ENCODE data around the gene SHOX. TPM values are rescaled to one million over a fixed set of nuclear protein-coding genes. Genes with fewer than 3 reads are reported as not detected.
A peak's percentile ranks its signal among the peaks of the same experiment; 100 is the strongest.
"Not testable (repeated sequence)": the region's sequence is repeated elsewhere in the genome, so short reads cannot be mapped to it uniquely, and the experiment has no call there.

The SHOX gene
- total RNA-seq, 2 donors from 2014 or later = not detected

DNA sequence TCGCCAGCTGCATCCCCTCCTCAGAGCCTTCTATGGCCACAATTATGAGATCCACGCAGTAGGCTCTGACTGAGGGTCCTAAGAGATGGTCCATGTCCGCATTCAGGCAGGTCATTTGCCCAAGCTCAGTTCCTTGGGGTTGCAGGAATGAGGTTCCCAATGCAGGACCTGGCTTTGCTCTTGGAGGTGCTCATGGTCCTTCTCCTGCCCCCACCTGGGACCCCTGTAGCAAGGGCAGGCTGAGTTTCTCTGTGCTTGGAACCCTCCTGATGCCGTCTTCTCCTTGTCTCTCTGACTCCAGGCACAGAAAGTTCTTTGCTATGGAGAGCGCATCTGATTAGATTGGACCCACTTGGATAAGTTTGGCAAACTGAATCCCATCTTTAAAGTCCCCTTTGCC is 16.5 kb upstream of the SHOX start:
- Mint-ChIP-seq H3K4me1 (no peaks in the 10 kb centered on the region), H3K4me3 (no peak overlapping the region), H3K27ac (no peak overlapping the region), H3K36me3 (ENCODE audit: low read depth) (no peaks in the 10 kb centered on the region), H3K27me3 (ENCODE audit: insufficient read depth) (peaks cover 79% of the 10 kb centered on the region), H3K9me3 (peaks cover 24% of the 10 kb centered on the region)
- peak; percentile 28 for DNase-seq
- Histone ChIP-seq H3K27me3 (ENCODE audit: control insufficient read depth, insufficient read depth, low read length, poor library complexity, severe bottlenecking) (peaks cover 41% of the 10 kb centered on the region), H3K9ac (ENCODE audit: extremely low read depth, low read length, poor library complexity, severe bottlenecking) (no peak overlapping the region), H3K36me3 (ENCODE audit: control insufficient read depth, insufficient read depth, low read length) (no peaks in the 10 kb centered on the region), H3K9me3 (ENCODE audit: control insufficient read depth, low read length) (peaks cover 11% of the 10 kb centered on the region), H3K27ac (ENCODE audit: low read depth, low read length) (no peak overlapping the region), H3K4me3 (ENCODE audit: low read length) (no peak overlapping the region), H3K4me1 (ENCODE audit: control insufficient read depth, insufficient read depth, low read length) (no peaks in the 10 kb centered on the region)
- TF ChIP-seq CTCF (conservative IDR thresholded peaks at IDR 0.05) = no peak
- 86 to 87% methylated on average over 5 of the region's 5 CpGs for WGBS, 2 experiments (ENCODE audit: insufficient coverage in 1 of 2, insufficient read length in 1 of 2)

DNA sequence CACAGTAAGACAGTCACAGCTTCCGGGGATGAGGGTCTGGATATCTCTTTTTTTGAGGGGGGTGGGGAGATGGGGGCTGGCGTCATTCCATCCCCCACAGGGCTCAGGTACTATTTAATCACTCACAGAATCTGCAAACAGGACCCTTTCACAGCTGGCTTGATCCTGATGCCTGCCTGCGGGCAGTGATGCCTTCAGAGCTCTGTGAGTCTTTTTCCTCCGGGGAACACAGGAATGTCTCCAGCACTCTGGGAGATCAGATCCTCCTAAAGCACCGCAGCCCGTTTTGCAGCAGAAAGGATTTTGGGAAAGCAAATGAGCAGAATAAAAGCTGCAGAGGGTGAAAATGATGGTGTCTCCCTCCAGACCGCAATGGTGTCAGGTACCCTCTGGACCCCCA is 13.2 kb upstream of the SHOX start:
- Mint-ChIP-seq H3K9me3 (peaks cover 1% of the 10 kb centered on the region), H3K4me1 (peaks cover 3% of the 10 kb centered on the region)

DNA sequence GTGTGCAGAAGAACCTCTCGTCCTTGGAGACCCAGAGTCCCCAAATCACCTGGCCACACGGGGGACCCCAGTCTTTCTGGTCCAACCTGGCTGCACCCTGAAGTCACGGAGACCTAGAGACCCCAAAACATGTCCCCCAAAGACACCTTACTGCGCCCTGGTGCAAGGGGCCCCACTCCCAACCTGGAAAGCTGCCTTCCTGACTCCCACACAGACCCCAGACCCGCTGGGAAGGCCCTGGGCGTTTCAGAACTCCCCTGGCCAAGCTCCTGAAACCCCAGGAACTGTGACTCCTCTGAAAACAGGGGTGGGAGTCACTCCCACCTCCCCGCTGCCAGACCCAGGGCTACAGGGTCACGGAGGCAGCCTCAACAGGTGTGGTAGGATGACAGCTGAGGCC is 12.7 kb upstream of the SHOX start:
- Histone ChIP-seq H3K27ac (ENCODE audit: low read depth, low read length) (no peak overlapping the region), H3K4me1 (ENCODE audit: control insufficient read depth, insufficient read depth, low read length) (no peaks in the 10 kb centered on the region), H3K4me3 (ENCODE audit: low read length) (no peak overlapping the region), H3K9me3 (ENCODE audit: control insufficient read depth, low read length) (no peaks in the 10 kb centered on the region), H3K36me3 (ENCODE audit: control insufficient read depth, insufficient read depth, low read length) (no peaks in the 10 kb centered on the region), H3K9ac (ENCODE audit: extremely low read depth, low read length, poor library complexity, severe bottlenecking) (no peak overlapping the region), H3K27me3 (ENCODE audit: control insufficient read depth, insufficient read depth, low read length, poor library complexity, severe bottlenecking) (peaks cover 77% of the 10 kb centered on the region)
- 64 to 80% methylated on average over 4 to 8 of the region's 8 CpGs for WGBS, 2 experiments (ENCODE audit: insufficient coverage in 1 of 2, insufficient read length in 1 of 2)
- H3K4me3 Mint-ChIP-seq = no peak overlapping the region
- H3K36me3 Mint-ChIP-seq (ENCODE audit: low read depth) = no peaks in the 10 kb centered on the region
- H3K9me3 Mint-ChIP-seq = no peaks in the 10 kb centered on the region
- peaks cover 96% of the 10 kb centered on the region for H3K27me3 Mint-ChIP-seq (ENCODE audit: insufficient read depth)
- DNase-seq = peak; percentile 32
- no peak overlapping the region for H3K27ac Mint-ChIP-seq
- TF ChIP-seq CTCF (conservative IDR thresholded peaks at IDR 0.05) = no peak
- peaks cover 3% of the 10 kb centered on the region for H3K4me1 Mint-ChIP-seq

More for the DNA sequence above, 13.2 kb upstream of the SHOX start:
- Histone ChIP-seq H3K4me3 (ENCODE audit: low read length) (no peak overlapping the region), H3K36me3 (ENCODE audit: control insufficient read depth, insufficient read depth, low read length) (no peaks in the 10 kb centered on the region), H3K27ac (ENCODE audit: low read depth, low read length) (no peak overlapping the region), H3K9ac (ENCODE audit: extremely low read depth, low read length, poor library complexity, severe bottlenecking) (no peak overlapping the region), H3K4me1 (ENCODE audit: control insufficient read depth, insufficient read depth, low read length) (no peaks in the 10 kb centered on the region), H3K27me3 (ENCODE audit: control insufficient read depth, insufficient read depth, low read length, poor library complexity, severe bottlenecking) (peaks cover 73% of the 10 kb centered on the region), H3K9me3 (ENCODE audit: control insufficient read depth, low read length) (no peaks in the 10 kb centered on the region)
- Mint-ChIP-seq H3K27me3 (ENCODE audit: insufficient read depth) (peaks cover 96% of the 10 kb centered on the region), H3K27ac (no peak overlapping the region), H3K36me3 (ENCODE audit: low read depth) (no peaks in the 10 kb centered on the region), H3K4me3 (no peak overlapping the region)
- no peak for TF ChIP-seq CTCF (conservative IDR thresholded peaks at IDR 0.05)
- WGBS, 2 experiments (ENCODE audit: insufficient coverage in 1 of 2, insufficient read length in 1 of 2) = 35 to 59% methylated on average over 4 to 6 of the region's 7 CpGs
- DNase-seq = peak; percentile 24

GRCh38 chrX:618304-618703 is 12.3 kb upstream of the SHOX start:
- not testable (repeated sequence) for H3K36me3 Mint-ChIP-seq (ENCODE audit: low read depth); H3K4me1 ChIP-seq (ENCODE audit: control insufficient read depth, insufficient read depth, low read length); H3K4me3 ChIP-seq (ENCODE audit: low read length); H3K4me3 Mint-ChIP-seq; H3K4me1 Mint-ChIP-seq; H3K9me3 Mint-ChIP-seq; H3K36me3 ChIP-seq (ENCODE audit: control insufficient read depth, insufficient read depth, low read length); H3K9me3 ChIP-seq (ENCODE audit: control insufficient read depth, low read length); DNase-seq; H3K9ac ChIP-seq (ENCODE audit: extremely low read depth, low read length, poor library complexity, severe bottlenecking); H3K27ac Mint-ChIP-seq; H3K27ac ChIP-seq (ENCODE audit: low read depth, low read length)
- H3K27me3 ChIP-seq (ENCODE audit: control insufficient read depth, insufficient read depth, low read length, poor library complexity, severe bottlenecking) = peaks cover 82% of the 10 kb centered on the region
- peaks cover 96% of the 10 kb centered on the region for H3K27me3 Mint-ChIP-seq (ENCODE audit: insufficient read depth)

Measured in endodermal cell (in vitro differentiated cells).